ENCODE results near the gene SYNE3. TPM values are rescaled to one million over a fixed set of nuclear protein-coding genes. Genes with fewer than 3 reads are reported as not detected.

SYNE3 gene
- total and polyA plus RNA-seq, 2 of the 8 experiments (the other 6 are each of a cell fraction or from before 2014, with no cell fraction given): under 0.01 TPM; not detected in 1

GRCh38 chr14:95536036-95536593 is 19.7 kb upstream of the SYNE3 start:
- no peak overlapping the region for H2BK20ac ChIP-seq (ENCODE audit: low read length)
- H2BK5ac ChIP-seq (ENCODE audit: low read depth, low read length): no peak overlapping the region
- no peak overlapping the region for H2BK120ac ChIP-seq (replicated peaks; ENCODE audit: low read depth, low read length)
- H3K79me2 ChIP-seq (ENCODE audit: control insufficient read depth in 1 of 2, insufficient read depth in 2 of 2, low read length in 2 of 2): peaks cover 25 to 89% of the 10 kb centered on the region in 2 experiments
- H3K18ac ChIP-seq (ENCODE audit: extremely low read depth, low read length): no peak overlapping the region
- no peak for TF ChIP-seq MAFK (IDR thresholded peaks at IDR 0.05; ENCODE audit: low read depth, low read length)
- TF ChIP-seq EP300 (IDR thresholded peaks at IDR 0.05; ENCODE audit: borderline replicate concordance in 1 of 2, low read depth in 2 of 2, low read length in 2 of 2): no peak
- TF ChIP-seq CBX8 (IDR thresholded peaks at IDR 0.05; ENCODE audit: borderline replicate concordance, low read depth, low read length): no peak
- TF ChIP-seq JUN (IDR thresholded peaks at IDR 0.05; ENCODE audit: low read depth, low read length): no peak
- TF ChIP-seq NANOG (IDR thresholded peaks at IDR 0.05; ENCODE audit: insufficient read depth, low read depth, low read length, poor library complexity, severe bottlenecking): no peak
- H2BK15ac ChIP-seq (ENCODE audit: low read length): no peak overlapping the region
- H4K8ac ChIP-seq (ENCODE audit: extremely low read depth, insufficient read depth, low read length): no peak overlapping the region
- WGBS, 2 experiments (ENCODE audit: extremely low coverage in 1 of 2, insufficient coverage in 1 of 2, insufficient read length in 1 of 2, insufficient replicate concordance in 2 of 2, low coverage in 1 of 2, low lambda C conversion rate in 2 of 2, missing lambda C conversion rate in 1 of 2): 47% methylated on average over 4 of the region's 4 CpGs; no CpG with 5 or more reads in 1 of the 2 experiments
- peak overlapping the region; percentile 55 to 77 (median 66); a peak in 6 of 7 replicates for H3K9ac ChIP-seq (replicated peaks in 1 of 4; ENCODE audit: extremely low read depth in 1 of 4, low read depth in 3 of 4, low read length in 3 of 4)
- peaks cover 0 to 12% (median 2%) of the 10 kb centered on the region in 4 experiments; a peak in 2 of 8 replicates for H3K36me3 ChIP-seq (ENCODE audit: control insufficient read depth in 2 of 4, insufficient read depth in 4 of 4, low read length in 3 of 4)
- DNase-seq (ENCODE audit: low read depth in 1 of 2, low spot score in 2 of 2) (no peak), FAIRE-seq (no peak)
- H2AK5ac ChIP-seq (ENCODE audit: low read depth, low read length): no peak overlapping the region
- no peak overlapping the region for H3K4ac ChIP-seq (replicated peaks; ENCODE audit: insufficient read length, low read depth, low read length)
- H3K27ac ChIP-seq (ENCODE audit: low read depth, low read length): no peak overlapping the region
- no peak overlapping the region for H3K23ac ChIP-seq (ENCODE audit: insufficient read length)
- H3K4me2 ChIP-seq (ENCODE audit: insufficient read depth in 1 of 2, low read depth in 2 of 2, low read length in 2 of 2): peak overlapping the region; percentile 96 to 98
- no peaks in the 10 kb centered on the region for H3K27me3 ChIP-seq (replicated peaks in 1 of 4; ENCODE audit: control insufficient read depth in 3 of 4, extremely low read depth in 1 of 4, insufficient read depth in 3 of 4, low read length in 3 of 4)
- H4K20me1 ChIP-seq (replicated peaks in 1 of 2; ENCODE audit: control insufficient read depth in 1 of 2, insufficient read depth in 2 of 2, low read length in 2 of 2): peaks cover 37 to 43% of the 10 kb centered on the region in 2 experiments
- H3K4me1 ChIP-seq (replicated peaks in 1 of 4; ENCODE audit: control insufficient read depth in 3 of 4, insufficient read depth in 4 of 4, low read length in 3 of 4): peaks cover 2 to 19% (median 3%) of the 10 kb centered on the region in 4 experiments
- ChIA-PET CTCF (ENCODE audit: partially characterized antibody) (interaction anchor here (1.3 to 1.9 kb wide), 4 partner anchors 9 to 93 kb away, joined by 3 to 10 read pairs (median 4); no protein-coding TSS in a partner anchor), POLR2A (ENCODE audit: partially characterized antibody) (interaction anchor here (0.6 to 2.5 kb wide), 3 partner anchors 8 to 283 kb away, joined by 3 to 6 read pairs (median 6); no protein-coding TSS in a partner anchor)
- H2BK12ac ChIP-seq (ENCODE audit: low read depth, low read length): no peak overlapping the region
- no peak overlapping the region for H3K14ac ChIP-seq (ENCODE audit: insufficient read length)
- H3K9me3 ChIP-seq (ENCODE audit: insufficient read depth in 2 of 2, low read depth in 1 of 2, low read length in 1 of 2): no peaks in the 10 kb centered on the region
- H3K23me2 ChIP-seq (ENCODE audit: low read depth, low read length): peaks cover 16% of the 10 kb centered on the region; the same call in 1 of the 2 replicates
- H3K56ac ChIP-seq (replicated peaks; ENCODE audit: insufficient read length, low read depth, low read length): no peak overlapping the region
- H3K79me1 ChIP-seq (ENCODE audit: low read depth, low read length): peaks cover 13% of the 10 kb centered on the region; the same call in 1 of the 2 replicates
- no peak overlapping the region for H2AFZ ChIP-seq (ENCODE audit: low read length)
- peak overlapping the region; percentile 57 to 98 (median 90) for H3K4me3 ChIP-seq (ENCODE audit: extremely low read depth in 1 of 4, insufficient read depth in 2 of 4, low read depth in 3 of 4, low read length in 4 of 4)
- H4K91ac ChIP-seq (replicated peaks; ENCODE audit: insufficient read length, low read length): no peak overlapping the region
- H4K5ac ChIP-seq (ENCODE audit: insufficient read length, low read depth, low read length): no peak overlapping the region

All from H1 (cell line).